GM23338 (cell line): ENCODE measurements around the gene ATAD3B. TPM values are rescaled to one million over a fixed set of nuclear protein-coding genes. Genes with fewer than 3 reads are reported as not detected.
A peak's percentile ranks its signal among the peaks of the same experiment; 100 is the strongest.

ENCODE experiments used
- ATAC-seq: fragments of 200-7000 bp; cut with Tn5 transposase; 3 replicates; pipeline ENCODE4 v1.9.1; 2020
- DNase-seq: peaks from one replicate; pipeline ENCODE4 v3.0.0-alpha.2; 2015; ENCODE audit warnings: low spot score
- H2AFZ ChIP-seq: fragments of 200-600 bp; sonication (generic); 2 replicates; pipeline ENCODE4 v1.8.0; 2016; ENCODE audit warnings: antibody characterized with exemption, mild to moderate bottlenecking, moderate library complexity
- H3F3A ChIP-seq: fragments of 200-600 bp; sonication (generic); replicated peaks from 2 replicates; pipeline ENCODE4 v1.8.0; 2017; ENCODE audit warnings: antibody characterized with exemption, mixed run types, low read depth
- H3K27ac ChIP-seq: fragments of 200-600 bp; sonication (generic); 2 replicates; pipeline ENCODE4 v1.6.1; 2016; ENCODE audit warnings: low read depth
- H3K27me3 ChIP-seq: fragments of 200-600 bp; sonication (generic); 2 replicates; pipeline ENCODE4 v1.8.0; 2016; ENCODE audit warnings: mild to moderate bottlenecking, mixed run types, moderate library complexity; ENCODE audit not compliant: insufficient read depth
- H3K36me3 ChIP-seq: fragments of 200-600 bp; sonication (generic); 2 replicates; pipeline ENCODE4 v1.8.0; 2016; ENCODE audit warnings: mild to moderate bottlenecking; ENCODE audit not compliant: insufficient read depth
- H3K4me1 ChIP-seq: fragments of 200-600 bp; sonication (generic); 2 replicates; pipeline ENCODE4 v1.8.0; 2016; ENCODE audit warnings: mild to moderate bottlenecking, moderate library complexity; ENCODE audit not compliant: insufficient read depth
- H3K4me2 ChIP-seq: fragments of 200-600 bp; sonication (generic); 2 replicates; pipeline ENCODE4 v1.7.1; 2017; ENCODE audit warnings: mixed run types
- H3K4me3 ChIP-seq: fragments of 200-600 bp; sonication (generic); 2 replicates; pipeline ENCODE4 v1.6.1; 2016; ENCODE audit warnings: mixed run types
- H3K79me2 ChIP-seq: fragments of 200-600 bp; sonication (generic); replicated peaks from 2 replicates; pipeline ENCODE4 v1.8.0; 2017; ENCODE audit warnings: mild to moderate bottlenecking; ENCODE audit not compliant: insufficient read depth
- H3K9me2 ChIP-seq: fragments of 200-600 bp; sonication (generic); 2 replicates; pipeline ENCODE4 v1.8.0; 2017; ENCODE audit not compliant: insufficient read depth
- H4K20me1 ChIP-seq: fragments of 200-600 bp; sonication (generic); replicated peaks from 2 replicates; pipeline ENCODE4 v1.8.0; 2017; ENCODE audit warnings: mild to moderate bottlenecking; ENCODE audit not compliant: insufficient read depth
- H3K27ac Mint-ChIP-seq: 2 replicates; pipeline ENCODE4 v1.8.0; 2020; ENCODE audit warnings: inconsistent platforms, mild to moderate bottlenecking, moderate library complexity, mixed read lengths
- H3K27me3 Mint-ChIP-seq: 3 replicates; pipeline ENCODE4 v1.8.0; 2022; ENCODE audit warnings: low read depth, mild to moderate bottlenecking, moderate library complexity, mixed read lengths, inconsistent platforms; ENCODE audit not compliant: insufficient read depth, poor library complexity
- H3K36me3 Mint-ChIP-seq: 3 replicates; pipeline ENCODE4 v1.8.0; 2021; ENCODE audit warnings: low read depth, mild to moderate bottlenecking, inconsistent platforms, moderate library complexity, mixed read lengths
- H3K4me1 Mint-ChIP-seq: 3 replicates; pipeline ENCODE4 v1.8.0; 2020; ENCODE audit warnings: mild to moderate bottlenecking, inconsistent platforms, mixed read lengths
- H3K4me3 Mint-ChIP-seq: 3 replicates; pipeline ENCODE4 v1.8.0; 2021; ENCODE audit warnings: moderate library complexity, mild to moderate bottlenecking, inconsistent platforms, mixed read lengths
- H3K9me3 Mint-ChIP-seq: 3 replicates; pipeline ENCODE4 v1.8.0; 2020; ENCODE audit warnings: moderate library complexity, mild to moderate bottlenecking, inconsistent platforms, mixed read lengths
- CREB1 ChIP-seq: fragments of 250-450 bp; sonication (Bioruptor Pico); IDR thresholded peaks from 2 replicates; pipeline ENCODE4 v1.5.0; 2020; ENCODE audit warnings: low read depth, mild to moderate bottlenecking, moderate library complexity
- CTCF ChIP-seq, 2 experiments: fragments of 200-600 bp in 1 of 2; sonication (generic) in 1 of 2; conservative IDR thresholded peaks; 2 replicates each; pipeline versions ENCODE4 v1.5.1 to v1.6.1; 2016 to 2017; ENCODE audit warnings: antibody characterized with exemption in 2 of 2, low read depth in 2 of 2, mild to moderate bottlenecking in 2 of 2, moderate library complexity in 1 of 2
- ETS1 ChIP-seq: IDR thresholded peaks from 2 replicates; pipeline ENCODE4 v1.6.1; 2016; ENCODE audit warnings: antibody characterized with exemption
- EZH2 ChIP-seq: fragments of 200-600 bp; sonication (generic); IDR thresholded peaks from one replicate; pipeline ENCODE4 v1.8.0; 2017; ENCODE audit warnings: antibody characterized with exemption, mild to moderate bottlenecking, low read depth; ENCODE audit not compliant: unreplicated experiment
- JUNB ChIP-seq: IDR thresholded peaks from one replicate; pipeline ENCODE4 v1.6.1; 2016; ENCODE audit warnings: antibody characterized with exemption; ENCODE audit not compliant: unreplicated experiment
- REST ChIP-seq: IDR thresholded peaks from one replicate; pipeline ENCODE4 v1.6.1; 2018; ENCODE audit warnings: antibody characterized with exemption; ENCODE audit not compliant: unreplicated experiment
- STAT1 ChIP-seq: IDR thresholded peaks from one replicate; pipeline ENCODE4 v1.6.1; 2016; ENCODE audit warnings: antibody characterized with exemption; ENCODE audit not compliant: unreplicated experiment
- ZNF114 ChIP-seq: fragments of 250-450 bp; sonication (Bioruptor Pico); IDR thresholded peaks from 2 replicates; pipeline ENCODE4 v1.5.0; 2020; ENCODE audit warnings: mild to moderate bottlenecking, moderate library complexity
- ZNF331 ChIP-seq: fragments of 250-450 bp; sonication (Bioruptor Pico); IDR thresholded peaks from 2 replicates; pipeline ENCODE4 v1.5.0; 2020; ENCODE audit warnings: low read depth, mild to moderate bottlenecking, moderate library complexity
- ZNF462 ChIP-seq: fragments of 250-450 bp; sonication (Bioruptor Pico); IDR thresholded peaks from 2 replicates; pipeline ENCODE4 v1.5.0; 2020; ENCODE audit warnings: mild to moderate bottlenecking, moderate library complexity
- polyA plus RNA-seq: library from polyadenylated mRNA; unstranded; fragments of >200 nt; fragmentation: Nextera tagmentation; extraction: Ambion mirVana; gene quantifications from 2 replicates; pipeline ENCODE4 v1.2.1, GENCODE V29; 2016
- total RNA-seq: library from RNA; depleted of rRNA; stranded (reverse); fragments of >200 nt; shearing (Covaris generic); gene quantifications from 2 replicates; pipeline ENCODE4 v1.2.3, GENCODE V29; 2014

ATAD3B gene
- total and polyA plus RNA-seq, 2 experiments from 2014 or later = 37.8 to 63.4 TPM

GRCh38 chr1:1440262-1441001 is 31.1 kb upstream of the ATAD3B start:
- Mint-ChIP-seq H3K36me3 (peaks cover 4% of the 10 kb centered on the region; the same call in 2 of the 3 replicates), H3K4me1 (peaks cover 8% of the 10 kb centered on the region; the same call in 2 of the 3 replicates), H3K27me3 (peaks cover 12% of the 10 kb centered on the region), H3K27ac (no peak overlapping the region), H3K4me3 (no peak overlapping the region; the same call in 2 of the 3 replicates), H3K9me3 (no peaks in the 10 kb centered on the region)
- Histone ChIP-seq H3K79me2 (0 out of 2 replicates have a peak, but pooled peaks cover 2% of the 10 kb centered on the region), H3K27ac (peak overlapping the region; percentile 74; the same call in 1 of the 2 replicates), H3K4me1 (no peaks in the 10 kb centered on the region), H4K20me1 (no peaks in the 10 kb centered on the region), H2AFZ (no peak overlapping the region), H3K36me3 (no peaks in the 10 kb centered on the region), H3K4me2 (no peak overlapping the region), H3K4me3 (no peak overlapping the region), H3K27me3 (no peaks in the 10 kb centered on the region), H3F3A (0 out of 2 replicates have a peak, but pooled peaks cover 9% of the 10 kb centered on the region), H3K9me2 (no peaks in the 10 kb centered on the region)
- TF ChIP-seq ZNF331 (CRISPR knock-in tag) (no peak), REST (no peak), JUNB (no peak), EZH2 (no peak), ZNF114 (no peak), CREB1 (no peak), STAT1 (no peak), CTCF (conservative IDR thresholded peaks at IDR 0.05; ENCODE audit: low read depth in 2 of 2) (no peak), ZNF462 (CRISPR knock-in tag) (no peak), ETS1 (no peak)
- no peak for DNase-seq
- no peak for ATAC-seq
